ENCODE data around the gene GALNT7.

DNA sequence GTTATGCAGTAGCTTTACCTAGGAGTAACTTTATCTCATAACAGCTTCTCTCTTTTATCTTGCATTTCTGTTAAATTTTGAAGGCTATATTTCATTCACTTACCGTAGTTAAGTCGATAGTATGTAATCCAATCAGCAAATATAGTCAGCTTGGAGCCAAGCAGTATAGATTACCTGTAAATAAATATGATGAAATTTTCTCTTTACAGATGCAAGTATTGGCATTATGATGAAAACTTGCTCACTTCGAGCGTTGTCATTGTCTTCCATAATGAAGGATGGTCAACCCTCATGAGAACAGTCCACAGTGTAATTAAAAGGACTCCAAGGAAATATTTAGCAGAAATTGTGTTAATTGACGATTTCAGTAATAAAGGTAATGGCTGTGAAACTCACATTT, 123.3 kb downstream of the GALNT7 start:
- TF ChIP-seq, protein P1, sequence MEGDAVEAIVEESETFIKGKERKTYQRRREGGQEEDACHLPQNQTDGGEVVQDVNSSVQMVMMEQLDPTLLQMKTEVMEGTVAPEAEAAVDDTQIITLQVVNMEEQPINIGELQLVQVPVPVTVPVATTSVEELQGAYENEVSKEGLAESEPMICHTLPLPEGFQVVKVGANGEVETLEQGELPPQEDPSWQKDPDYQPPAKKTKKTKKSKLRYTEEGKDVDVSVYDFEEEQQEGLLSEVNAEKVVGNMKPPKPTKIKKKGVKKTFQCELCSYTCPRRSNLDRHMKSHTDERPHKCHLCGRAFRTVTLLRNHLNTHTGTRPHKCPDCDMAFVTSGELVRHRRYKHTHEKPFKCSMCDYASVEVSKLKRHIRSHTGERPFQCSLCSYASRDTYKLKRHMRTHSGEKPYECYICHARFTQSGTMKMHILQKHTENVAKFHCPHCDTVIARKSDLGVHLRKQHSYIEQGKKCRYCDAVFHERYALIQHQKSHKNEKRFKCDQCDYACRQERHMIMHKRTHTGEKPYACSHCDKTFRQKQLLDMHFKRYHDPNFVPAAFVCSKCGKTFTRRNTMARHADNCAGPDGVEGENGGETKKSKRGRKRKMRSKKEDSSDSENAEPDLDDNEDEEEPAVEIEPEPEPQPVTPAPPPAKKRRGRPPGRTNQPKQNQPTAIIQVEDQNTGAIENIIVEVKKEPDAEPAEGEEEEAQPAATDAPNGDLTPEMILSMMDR (IDR thresholded peaks at IDR 0.05): no peak
- TF ChIP-seq POLR2A (IDR thresholded peaks at IDR 0.05): no peak
- no peak for TF ChIP-seq EP300 (IDR thresholded peaks at IDR 0.05)

Data from ovary (tissue), 3 donors.